Adrenal gland (tissue), 5 donors: ENCODE data around the gene MBP.

Experiments used
- CTCF ChIP-seq, 6 experiments: fragments of 450-650 bp in 4 of 6; fragments of 200-600 bp in 2 of 6; sonication (generic) in 1 of 6; IDR thresholded peaks; 1 replicate in 5 of 6; 2 replicates in 1 of 6; pipeline versions ENCODE4 v1.5.1 to v1.8.0; 2016 to 2021; ENCODE audit warnings: antibody characterized with exemption in 6 of 6, mild to moderate bottlenecking in 2 of 6, moderate library complexity in 1 of 6
- POLR2A ChIP-seq, 2 donors: fragments of 450-650 bp; IDR thresholded peaks; one replicate each; pipeline ENCODE4 v1.6.1; 2017; ENCODE audit warnings: antibody characterized with exemption in 2 of 2, mild to moderate bottlenecking in 2 of 2, moderate library complexity in 1 of 2
- donor health status: DM: no; HTN: no; CAD: no.

- TF ChIP-seq CTCF (IDR thresholded peaks at IDR 0.05) (no peak), POLR2A (IDR thresholded peaks at IDR 0.05) (no peak)
These were observed 34.7 kb upstream of the MBP start for GRCh38 chr18:77167251-77167650.
